PFSK-1 (cell line): ENCODE measurements around the gene XRCC1.

Source experiments
- FOXP2 ChIP-seq: optimal IDR thresholded peaks from 2 replicates; pipeline ENCODE3; 2011; ENCODE audit warnings: borderline replicate concordance, control low read depth, inconsistent platforms; ENCODE audit not compliant: insufficient read depth; ENCODE audit errors: extremely low read length, extremely low read depth
- POLR2AphosphoS5 ChIP-seq: IDR thresholded peaks from 2 replicates; pipeline ENCODE4 v1.6.1; 2012; ENCODE audit warnings: low read depth, mild to moderate bottlenecking, control low read depth, low read length, moderate library complexity
- SIN3A ChIP-seq: IDR thresholded peaks from 2 replicates; pipeline ENCODE4 v1.6.1; 2012; ENCODE audit warnings: mild to moderate bottlenecking, low read length, moderate library complexity, borderline replicate concordance; ENCODE audit not compliant: insufficient read depth
- TAF1 ChIP-seq: IDR thresholded peaks from 2 replicates; pipeline ENCODE4 v1.6.1; 2012; ENCODE audit warnings: low read length, control low read depth, borderline replicate concordance; ENCODE audit not compliant: insufficient read depth
- TF ChIP-seq, protein P1 (sequence below), 2 experiments: IDR thresholded peaks; 2 replicates each; pipeline versions ENCODE4 v1.6.1 to v1.8.0; 2011 to 2012; ENCODE audit warnings: low read depth in 2 of 2, low read length in 2 of 2, control low read depth in 1 of 2, inconsistent platforms in 1 of 2, mild to moderate bottlenecking in 1 of 2, moderate library complexity in 1 of 2; ENCODE audit not compliant: insufficient read depth in 1 of 2

XRCC1 gene

DNA sequence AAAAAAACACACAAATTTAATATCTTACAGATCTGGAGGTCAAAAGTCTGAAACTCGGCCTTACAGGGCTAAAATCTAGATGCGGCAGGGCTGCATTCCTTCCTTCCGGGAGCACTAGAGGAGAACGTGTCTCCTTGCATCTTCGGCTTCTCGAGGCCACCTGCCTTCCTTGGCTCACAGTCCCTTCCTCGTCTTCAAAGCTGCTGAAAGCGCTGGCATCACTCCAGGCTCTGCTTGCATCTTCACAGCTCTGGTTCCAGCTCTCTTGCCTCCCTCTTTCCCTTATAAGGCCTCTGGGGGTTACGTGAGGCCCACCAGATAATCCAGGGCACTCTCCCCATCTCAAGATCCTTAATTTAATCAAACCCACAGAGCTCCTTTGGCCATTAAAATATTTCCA is 10.5 kb downstream of the XRCC1 start:
- no peak for TF ChIP-seq POLR2AphosphoS5
- TF ChIP-seq FOXP2: no peak
- TF ChIP-seq SIN3A: no peak
- TF ChIP-seq, protein P1, sequence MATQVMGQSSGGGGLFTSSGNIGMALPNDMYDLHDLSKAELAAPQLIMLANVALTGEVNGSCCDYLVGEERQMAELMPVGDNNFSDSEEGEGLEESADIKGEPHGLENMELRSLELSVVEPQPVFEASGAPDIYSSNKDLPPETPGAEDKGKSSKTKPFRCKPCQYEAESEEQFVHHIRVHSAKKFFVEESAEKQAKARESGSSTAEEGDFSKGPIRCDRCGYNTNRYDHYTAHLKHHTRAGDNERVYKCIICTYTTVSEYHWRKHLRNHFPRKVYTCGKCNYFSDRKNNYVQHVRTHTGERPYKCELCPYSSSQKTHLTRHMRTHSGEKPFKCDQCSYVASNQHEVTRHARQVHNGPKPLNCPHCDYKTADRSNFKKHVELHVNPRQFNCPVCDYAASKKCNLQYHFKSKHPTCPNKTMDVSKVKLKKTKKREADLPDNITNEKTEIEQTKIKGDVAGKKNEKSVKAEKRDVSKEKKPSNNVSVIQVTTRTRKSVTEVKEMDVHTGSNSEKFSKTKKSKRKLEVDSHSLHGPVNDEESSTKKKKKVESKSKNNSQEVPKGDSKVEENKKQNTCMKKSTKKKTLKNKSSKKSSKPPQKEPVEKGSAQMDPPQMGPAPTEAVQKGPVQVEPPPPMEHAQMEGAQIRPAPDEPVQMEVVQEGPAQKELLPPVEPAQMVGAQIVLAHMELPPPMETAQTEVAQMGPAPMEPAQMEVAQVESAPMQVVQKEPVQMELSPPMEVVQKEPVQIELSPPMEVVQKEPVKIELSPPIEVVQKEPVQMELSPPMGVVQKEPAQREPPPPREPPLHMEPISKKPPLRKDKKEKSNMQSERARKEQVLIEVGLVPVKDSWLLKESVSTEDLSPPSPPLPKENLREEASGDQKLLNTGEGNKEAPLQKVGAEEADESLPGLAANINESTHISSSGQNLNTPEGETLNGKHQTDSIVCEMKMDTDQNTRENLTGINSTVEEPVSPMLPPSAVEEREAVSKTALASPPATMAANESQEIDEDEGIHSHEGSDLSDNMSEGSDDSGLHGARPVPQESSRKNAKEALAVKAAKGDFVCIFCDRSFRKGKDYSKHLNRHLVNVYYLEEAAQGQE (IDR thresholded peaks at IDR 0.05; ENCODE audit: insufficient read depth in 1 of 2, low read depth in 2 of 2, low read length in 2 of 2): no peak
- TF ChIP-seq TAF1: no peak

DNA sequence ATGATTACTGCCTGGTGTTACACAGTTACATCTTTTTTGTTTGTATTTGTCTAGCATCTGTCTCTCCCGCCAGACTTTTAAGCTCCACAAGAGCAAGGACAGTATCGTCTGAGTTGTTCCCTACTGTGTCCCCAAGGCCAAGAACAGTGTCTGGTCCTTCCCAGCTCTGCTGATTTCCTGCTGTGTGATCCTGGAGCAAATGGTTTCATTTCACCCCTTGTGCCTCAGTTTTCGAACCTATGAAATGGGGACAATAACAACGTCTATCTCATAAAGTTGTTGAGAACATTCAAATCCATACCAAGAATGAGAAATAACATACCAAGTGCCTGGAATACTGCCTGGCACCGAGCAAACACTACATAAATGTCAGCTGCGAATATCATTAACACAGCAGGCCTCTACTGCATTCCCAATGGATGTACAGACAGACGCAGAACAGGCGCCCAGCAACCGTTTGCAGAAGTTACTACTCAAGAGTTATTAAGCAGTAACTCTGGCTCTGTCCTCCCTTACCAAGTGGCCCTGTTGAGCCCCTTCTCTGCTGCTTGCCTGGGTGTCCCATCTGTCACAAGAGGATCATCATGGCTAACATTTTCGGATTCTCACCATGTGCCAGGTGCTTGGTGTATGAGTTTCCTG is 11.4 kb downstream of the XRCC1 start:
- no peak for TF ChIP-seq TAF1
- no peak for TF ChIP-seq FOXP2
- no peak for TF ChIP-seq SIN3A
- TF ChIP-seq, protein P1 (IDR thresholded peaks at IDR 0.05; ENCODE audit: insufficient read depth in 1 of 2, low read depth in 2 of 2, low read length in 2 of 2): no peak
- no peak for TF ChIP-seq POLR2AphosphoS5

DNA sequence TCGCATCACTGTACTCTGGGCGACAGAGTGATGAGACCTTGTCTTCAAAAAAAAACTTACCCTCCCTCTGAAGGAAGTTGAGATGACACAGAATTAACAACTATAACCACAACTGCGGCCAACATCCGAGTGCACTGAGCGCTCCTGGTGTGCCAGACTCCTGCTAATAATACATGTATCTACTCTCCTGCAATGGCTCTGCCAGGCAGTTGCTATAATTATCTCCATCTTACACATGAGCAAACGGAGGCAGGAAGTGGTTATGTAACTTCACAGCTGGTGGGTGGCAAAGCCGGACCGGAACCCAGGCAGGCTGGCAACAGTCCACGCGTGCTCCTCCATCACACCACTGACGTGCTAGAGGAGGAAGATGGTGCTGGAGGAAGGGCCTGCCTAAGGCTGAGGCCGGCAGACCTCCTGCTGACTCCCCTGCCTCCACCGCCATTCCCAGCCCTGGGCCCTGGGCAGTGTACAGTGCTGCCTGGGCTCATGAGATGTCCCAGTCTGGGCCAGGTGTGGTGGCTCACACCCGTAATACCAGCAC is 12.6 kb downstream of the XRCC1 start:
- TF ChIP-seq FOXP2 (peak; percentile 53), TAF1 (no peak)
- TF ChIP-seq, protein P1 (IDR thresholded peaks at IDR 0.05; ENCODE audit: insufficient read depth in 1 of 2, low read depth in 2 of 2, low read length in 2 of 2): no peak; a peak in 1 of 4 replicates

DNA sequence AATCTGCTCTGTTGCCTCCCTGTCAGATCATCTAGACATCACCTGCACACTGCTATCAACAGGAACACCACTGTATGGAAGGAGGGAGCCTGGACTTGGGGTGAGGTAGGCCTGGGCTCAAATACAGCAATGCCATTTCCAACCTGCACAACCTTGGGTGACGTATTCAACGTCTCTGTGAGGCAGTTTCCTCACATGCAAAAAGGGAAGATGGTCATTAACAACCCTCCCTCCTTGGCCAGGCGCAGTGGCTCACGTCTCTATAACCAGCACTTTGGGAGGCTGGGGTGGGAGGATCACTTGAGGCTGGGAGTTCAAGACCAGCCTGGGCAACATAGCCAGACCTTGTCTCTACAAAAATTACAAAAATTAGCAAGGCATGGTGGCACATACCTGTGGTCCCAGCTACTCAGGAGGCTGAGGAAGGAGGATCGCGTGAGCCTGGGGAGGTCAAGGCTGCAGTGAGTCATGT is 13.1 kb downstream of the XRCC1 start:
- no peak for TF ChIP-seq FOXP2
- no peak for TF ChIP-seq SIN3A

DNA sequence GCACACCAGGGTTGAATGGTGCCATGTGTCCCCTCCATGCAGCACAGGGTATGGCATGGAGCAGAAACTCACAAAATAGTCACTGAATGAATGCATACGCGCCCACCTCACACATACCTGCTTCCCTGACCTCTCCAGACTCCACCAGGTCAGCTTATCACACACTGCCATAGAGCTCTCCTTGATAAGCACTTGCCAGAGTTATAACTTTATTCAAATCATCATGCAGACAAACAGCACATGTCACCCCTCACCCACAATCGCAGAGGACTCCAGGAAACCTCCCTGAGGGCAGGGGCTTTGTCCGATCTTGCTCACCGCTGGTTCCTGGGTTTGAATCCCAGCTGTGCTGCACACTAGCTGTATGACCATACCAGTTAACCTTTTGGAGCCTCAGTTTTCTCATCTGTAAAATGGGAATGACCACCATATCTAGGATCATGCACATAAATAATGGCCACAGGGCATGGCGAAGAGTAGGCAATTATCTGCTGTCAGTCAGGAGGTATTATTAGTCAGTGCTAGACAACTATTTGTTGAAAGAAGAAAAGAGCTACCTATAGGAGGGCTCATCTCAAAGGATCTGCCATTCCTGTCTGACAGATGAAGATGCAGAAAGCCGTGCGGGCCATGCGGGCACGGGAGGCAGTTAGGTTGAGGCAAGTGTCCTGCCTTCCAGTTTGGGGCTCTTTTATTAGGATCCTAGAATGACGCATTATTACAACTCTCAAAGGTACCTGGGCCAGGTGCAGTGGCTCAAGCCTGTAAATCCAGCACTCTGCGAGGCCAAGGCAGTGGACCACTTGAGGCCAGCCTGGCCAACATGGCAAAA is 14.0 kb downstream of the XRCC1 start:
- no peak for TF ChIP-seq TAF1
- TF ChIP-seq SIN3A: no peak
- TF ChIP-seq, protein P1 (IDR thresholded peaks at IDR 0.05; ENCODE audit: insufficient read depth in 1 of 2, low read depth in 2 of 2, low read length in 2 of 2): no peak
- no peak for TF ChIP-seq FOXP2
- TF ChIP-seq POLR2AphosphoS5: no peak
